ENCODE results near the gene PARD3B. TPM values are rescaled to one million over a fixed set of nuclear protein-coding genes. Genes with fewer than 3 reads are reported as not detected.

Gene PARD3B
- total and polyA plus RNA-seq, 8 donors: 1.8 to 42.6 (median 15.1) TPM

DNA sequence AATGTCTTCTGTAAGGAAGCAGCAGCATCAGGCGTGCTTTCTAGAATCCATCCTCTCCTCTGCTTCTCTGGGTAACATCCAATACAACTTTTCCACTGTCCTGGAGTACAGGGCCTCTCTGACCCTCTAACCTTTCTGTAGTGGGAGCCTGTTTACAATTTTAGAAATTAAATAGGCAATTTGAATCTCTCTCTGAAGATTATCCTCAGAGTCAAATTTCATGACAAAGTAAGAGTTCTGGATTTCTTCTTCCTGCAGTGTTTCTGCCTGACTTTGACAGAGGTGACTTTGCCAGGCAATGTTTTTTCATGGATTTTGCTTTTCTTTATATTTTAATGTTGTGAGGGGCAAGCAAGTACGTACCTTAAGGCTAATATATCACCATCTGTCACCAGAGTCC lies 558.4 kb downstream of the PARD3B start:
- Histone ChIP-seq H3K27me3 (no peaks in the 10 kb centered on the region), H3K27ac (no peak overlapping the region), H3K4me1 (peaks cover 0 to 3% (median 1%) of the 10 kb centered on the region in 4 donors), H3K4me3 (no peak overlapping the region), H3K36me3 (no peaks in the 10 kb centered on the region), H3K9me3 (no peaks in the 10 kb centered on the region)
- peak in 1 of 2 donors; percentile 5 for DNase-seq
- 87 to 93% (median 89%) methylated on average over 2 of the region's 2 CpGs for WGBS, 5 donors
- TF ChIP-seq POLR2AphosphoS5 (IDR thresholded peaks at IDR 0.05) (no peak), POLR2A (IDR thresholded peaks at IDR 0.05) (no peak), EP300 (IDR thresholded peaks at IDR 0.05) (no peak)
- TF ChIP-seq, protein P1, sequence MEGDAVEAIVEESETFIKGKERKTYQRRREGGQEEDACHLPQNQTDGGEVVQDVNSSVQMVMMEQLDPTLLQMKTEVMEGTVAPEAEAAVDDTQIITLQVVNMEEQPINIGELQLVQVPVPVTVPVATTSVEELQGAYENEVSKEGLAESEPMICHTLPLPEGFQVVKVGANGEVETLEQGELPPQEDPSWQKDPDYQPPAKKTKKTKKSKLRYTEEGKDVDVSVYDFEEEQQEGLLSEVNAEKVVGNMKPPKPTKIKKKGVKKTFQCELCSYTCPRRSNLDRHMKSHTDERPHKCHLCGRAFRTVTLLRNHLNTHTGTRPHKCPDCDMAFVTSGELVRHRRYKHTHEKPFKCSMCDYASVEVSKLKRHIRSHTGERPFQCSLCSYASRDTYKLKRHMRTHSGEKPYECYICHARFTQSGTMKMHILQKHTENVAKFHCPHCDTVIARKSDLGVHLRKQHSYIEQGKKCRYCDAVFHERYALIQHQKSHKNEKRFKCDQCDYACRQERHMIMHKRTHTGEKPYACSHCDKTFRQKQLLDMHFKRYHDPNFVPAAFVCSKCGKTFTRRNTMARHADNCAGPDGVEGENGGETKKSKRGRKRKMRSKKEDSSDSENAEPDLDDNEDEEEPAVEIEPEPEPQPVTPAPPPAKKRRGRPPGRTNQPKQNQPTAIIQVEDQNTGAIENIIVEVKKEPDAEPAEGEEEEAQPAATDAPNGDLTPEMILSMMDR (IDR thresholded peaks at IDR 0.05): no peak
- intact Hi-C loops (cut with DNase I; ENCODE audit: low total_unique reads): no loop called here

DNA sequence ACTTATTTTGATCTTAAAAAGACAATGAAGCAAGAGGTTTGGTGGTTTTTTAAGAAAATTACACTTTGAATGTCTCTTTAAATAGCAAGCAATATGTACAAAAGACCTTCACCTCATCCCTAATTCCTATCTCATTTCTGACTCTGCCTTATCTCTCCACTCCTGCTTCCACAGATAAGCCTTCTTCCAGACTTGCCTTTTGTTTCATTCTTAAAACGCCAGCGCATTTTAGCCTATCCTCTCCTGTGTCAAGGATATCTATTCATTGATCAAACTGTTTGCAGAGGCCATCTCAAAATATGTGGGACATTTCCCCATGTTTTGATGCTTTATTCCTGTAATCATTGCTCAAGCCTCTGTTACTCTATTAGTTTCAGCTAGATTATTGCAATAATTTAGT lies 562.5 kb downstream of the PARD3B start:
- intact Hi-C loops (cut with DNase I; ENCODE audit: low total_unique reads): no loop called here
- no peak for TF ChIP-seq POLR2A (IDR thresholded peaks at IDR 0.05)
- TF ChIP-seq EP300 (IDR thresholded peaks at IDR 0.05): no peak
- TF ChIP-seq, protein P1 (IDR thresholded peaks at IDR 0.05): no peak
- no peak for TF ChIP-seq POLR2AphosphoS5 (IDR thresholded peaks at IDR 0.05)
- Histone ChIP-seq H3K9me3 (no peaks in the 10 kb centered on the region), H3K4me3 (no peak overlapping the region), H3K4me1 (no peaks in the 10 kb centered on the region), H3K27me3 (no peaks in the 10 kb centered on the region), H3K36me3 (peaks cover 0 to 7% (median 0%) of the 10 kb centered on the region in 4 donors), H3K27ac (no peak overlapping the region)
- WGBS, 5 donors: 31 to 67% (median 58%) methylated on average over 2 of the region's 2 CpGs
- no peak for DNase-seq

DNA sequence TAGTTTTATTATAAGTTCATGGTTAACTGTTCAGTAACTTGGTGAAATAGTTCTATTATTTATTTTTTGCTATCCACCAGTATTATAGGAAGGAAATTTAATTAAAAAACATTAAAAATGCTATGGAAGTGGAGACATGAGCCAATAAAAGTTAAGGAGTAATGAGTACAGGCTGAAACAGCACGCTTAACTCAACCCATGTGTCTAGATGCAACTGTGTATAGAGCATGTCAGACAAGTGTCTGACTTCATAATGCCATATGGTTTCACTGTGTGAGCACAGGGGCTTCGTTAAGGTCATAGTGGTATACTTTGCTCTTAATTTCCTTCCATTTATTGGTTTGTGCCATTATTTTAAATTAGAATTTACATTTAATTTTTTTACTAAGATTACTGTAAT lies 570.2 kb downstream of the PARD3B start:
- intact Hi-C loops (cut with DNase I; ENCODE audit: low total_unique reads): no loop called here
- no peak overlapping the region for H3K27ac ChIP-seq
- WGBS, 5 donors: 87 to 94% (median 92%) methylated on average over 2 of the region's 2 CpGs

DNA sequence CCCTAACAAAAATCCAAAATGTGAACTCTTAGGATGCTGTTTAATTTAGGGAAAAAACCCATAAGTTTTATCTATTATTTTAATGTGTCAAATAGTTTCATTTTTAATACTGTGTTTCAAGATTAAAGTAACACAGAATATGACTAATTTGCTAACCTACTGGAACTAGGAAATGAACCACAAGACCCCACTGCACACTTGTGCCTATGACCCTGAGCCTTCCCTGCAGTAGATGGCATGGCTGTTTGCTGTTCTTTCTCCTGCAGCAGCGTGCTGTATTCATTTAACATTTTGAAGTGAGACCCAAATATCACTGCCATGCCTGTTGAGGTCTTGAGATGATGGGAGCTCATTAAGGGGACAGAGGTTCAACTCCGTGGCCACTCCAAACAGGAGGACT lies 571.9 kb downstream of the PARD3B start:
- 86 to 96% (median 93%) methylated on average over 2 of the region's 2 CpGs for WGBS, 5 donors
- Histone ChIP-seq H3K4me1 (no peaks in the 10 kb centered on the region), H3K27ac (no peak overlapping the region), H3K4me3 (no peak overlapping the region), H3K27me3 (no peaks in the 10 kb centered on the region), H3K9me3 (no peaks in the 10 kb centered on the region), H3K36me3 (peaks cover 0 to 7% (median 2%) of the 10 kb centered on the region in 4 donors)
- intact Hi-C loops (cut with DNase I; ENCODE audit: low total_unique reads): no loop called here
- DNase-seq: no peak
- TF ChIP-seq EP300 (IDR thresholded peaks at IDR 0.05) (no peak), POLR2AphosphoS5 (IDR thresholded peaks at IDR 0.05) (no peak), POLR2A (IDR thresholded peaks at IDR 0.05) (no peak)
- TF ChIP-seq, protein P1 (IDR thresholded peaks at IDR 0.05): no peak

More for the DNA sequence above, 570.2 kb downstream of the PARD3B start:
- Histone ChIP-seq H3K9me3 (no peaks in the 10 kb centered on the region), H3K4me3 (no peak overlapping the region), H3K27me3 (no peaks in the 10 kb centered on the region), H3K36me3 (peaks cover 0 to 7% (median 2%) of the 10 kb centered on the region in 4 donors), H3K4me1 (no peaks in the 10 kb centered on the region)
- DNase-seq: no peak
- TF ChIP-seq EP300 (IDR thresholded peaks at IDR 0.05) (no peak), POLR2A (IDR thresholded peaks at IDR 0.05) (no peak), POLR2AphosphoS5 (IDR thresholded peaks at IDR 0.05) (no peak)
- TF ChIP-seq, protein P1 (IDR thresholded peaks at IDR 0.05): no peak

Data from stomach (tissue), 9 donors.